IMR-90 (cell line): ENCODE data around the gene KRIT1. TPM values are rescaled to one million over a fixed set of nuclear protein-coding genes. Genes with fewer than 3 reads are reported as not detected.

Experiments
- ATAC-seq: fragments of 200-7000 bp; cut with Tn5 transposase; 2 replicates; pipeline ENCODE4 v1.9.1; 2020; ENCODE audit warnings: low read depth, mild to moderate bottlenecking, moderate library complexity
- BruUV-seq: library from RNA; stranded (reverse); fragments of 400-500 nt; replicated peaks from 2 replicates; lab custom pipeline; 2021; lab: Mats Ljungman, UMichigan
- CTCF ChIA-PET: fragments of 300-600 bp; formaldehyde crosslinking; extraction: SDS; loops from one replicate; lab custom pipeline; 2021; ENCODE audit warnings: antibody characterized with exemption; lab: Yijun Ruan, JAX
- POLR2A ChIA-PET: fragments of 300-600 bp; sonication (Branson Sonifier 250); formaldehyde crosslinking; loops from one replicate; lab custom pipeline; 2022; ENCODE audit warnings: antibody characterized with exemption; ENCODE audit not compliant: unreplicated experiment; lab: Charles Lee
- DNase-seq: peaks from one replicate; pipeline ENCODE4 v3.0.0; 2013
- H2AFZ ChIP-seq: replicated peaks from 2 replicates; pipeline ENCODE3; 2013; ENCODE audit warnings: low read length, mild to moderate bottlenecking; ENCODE audit not compliant: poor library complexity
- H2AK5ac ChIP-seq: 2 replicates; pipeline ENCODE4 v1.6.1; 2013; ENCODE audit warnings: low read depth, low read length, inconsistent platforms
- H2AK9ac ChIP-seq: replicated peaks from 2 replicates; pipeline ENCODE3; 2013; ENCODE audit warnings: mild to moderate bottlenecking, low read depth, low read length, moderate library complexity; ENCODE audit not compliant: poor library complexity
- H2BK120ac ChIP-seq: 2 replicates; pipeline ENCODE4 v1.6.1; 2013; ENCODE audit warnings: low read depth, low read length, inconsistent platforms
- H2BK15ac ChIP-seq: 3 replicates; pipeline ENCODE4 v1.6.1; 2013; ENCODE audit warnings: low read depth, low read length, inconsistent platforms
- H2BK20ac ChIP-seq: 2 replicates; pipeline ENCODE4 v1.6.1; 2013; ENCODE audit warnings: low read depth, mild to moderate bottlenecking, inconsistent platforms, low read length, moderate library complexity
- H2BK5ac ChIP-seq: 2 replicates; pipeline ENCODE4 v1.6.1; 2013; ENCODE audit warnings: mild to moderate bottlenecking, low read depth, low read length, inconsistent platforms; ENCODE audit not compliant: poor library complexity, severe bottlenecking
- H3K14ac ChIP-seq: replicated peaks from 2 replicates; pipeline ENCODE4 v1.6.1; 2013; ENCODE audit warnings: low read depth, low read length, inconsistent platforms
- H3K18ac ChIP-seq: 2 replicates; pipeline ENCODE4 v1.6.1; 2013; ENCODE audit warnings: low read depth, low read length, control low read depth
- H3K23ac ChIP-seq: 2 replicates; pipeline ENCODE4 v1.6.1; 2013; ENCODE audit warnings: low read depth, low read length, inconsistent platforms
- H3K27ac ChIP-seq: 2 replicates; pipeline ENCODE4 v1.5.1; 2013; ENCODE audit warnings: mild to moderate bottlenecking, control low read depth, low read length; ENCODE audit not compliant: insufficient read depth
- H3K27me3 ChIP-seq: 2 replicates; pipeline ENCODE4 v1.6.1; 2013; ENCODE audit warnings: low read length; ENCODE audit not compliant: control insufficient read depth, insufficient read depth
- H3K36me3 ChIP-seq: 2 replicates; pipeline ENCODE4 v1.6.1; 2013; ENCODE audit warnings: low read length, mixed read lengths; ENCODE audit not compliant: control insufficient read depth, insufficient read depth
- H3K4ac ChIP-seq: 2 replicates; pipeline ENCODE4 v1.6.1; 2013; ENCODE audit warnings: low read depth, low read length, inconsistent platforms
- H3K4me1 ChIP-seq: 2 replicates; pipeline ENCODE4 v1.6.1; 2013; ENCODE audit warnings: low read length, mixed read lengths; ENCODE audit not compliant: control insufficient read depth, insufficient read depth
- H3K4me2 ChIP-seq: 2 replicates; pipeline ENCODE4 v1.6.1; 2013; ENCODE audit warnings: low read depth, mild to moderate bottlenecking, control low read depth, low read length, moderate library complexity
- H3K4me3 ChIP-seq: 2 replicates; pipeline ENCODE4 v1.5.1; 2013; ENCODE audit warnings: low read depth, mild to moderate bottlenecking, control low read depth, low read length, moderate library complexity; ENCODE audit not compliant: insufficient read depth
- H3K56ac ChIP-seq: 2 replicates; pipeline ENCODE4 v1.6.1; 2013; ENCODE audit warnings: low read length, inconsistent platforms; ENCODE audit not compliant: insufficient read depth; ENCODE audit errors: extremely low read depth
- H3K79me1 ChIP-seq, 2 experiments: 2 replicates each; pipeline ENCODE4 v1.6.1; 2013; ENCODE audit warnings: low read length in 2 of 2, inconsistent platforms in 1 of 2, low read depth in 1 of 2
- H3K9ac ChIP-seq: 2 replicates; pipeline ENCODE4 v1.6.1; 2013; ENCODE audit warnings: low read depth, low read length, control low read depth
- H3K9me1 ChIP-seq: 2 replicates; pipeline ENCODE4 v1.6.1; 2013; ENCODE audit warnings: low read length, inconsistent platforms; ENCODE audit not compliant: insufficient read depth
- H3K9me3 ChIP-seq: 2 replicates; pipeline ENCODE4 v1.6.1; 2013; ENCODE audit warnings: low read length; ENCODE audit not compliant: control insufficient read depth, insufficient read depth
- H4K20me1 ChIP-seq: 2 replicates; pipeline ENCODE4 v1.6.1; 2013; ENCODE audit warnings: low read length, inconsistent platforms; ENCODE audit not compliant: insufficient read depth
- H4K5ac ChIP-seq: 2 replicates; pipeline ENCODE4 v1.6.1; 2013; ENCODE audit warnings: mild to moderate bottlenecking, low read depth, low read length, control low read depth
- H4K8ac ChIP-seq, 2 experiments: 2 replicates each; pipeline ENCODE4 v1.6.1; 2013; ENCODE audit warnings: low read depth in 2 of 2, low read length in 2 of 2, control low read depth in 1 of 2, inconsistent platforms in 1 of 2
- H4K91ac ChIP-seq: 2 replicates; pipeline ENCODE4 v1.6.1; 2013; ENCODE audit warnings: low read depth, low read length, inconsistent platforms; ENCODE audit not compliant: insufficient read depth
- BHLHE40 ChIP-seq: fragments of 150-350 bp; IDR thresholded peaks from 2 replicates; pipeline ENCODE4 v1.6.1; 2016; ENCODE audit warnings: mild to moderate bottlenecking, low read depth, low read length
- CEBPB ChIP-seq: IDR thresholded peaks from 2 replicates; pipeline ENCODE4 v1.6.1; 2012; ENCODE audit warnings: low read depth, low read length, improper control_type of control experiment
- NFE2L2 ChIP-seq: fragments of 150-350 bp; IDR thresholded peaks from 2 replicates; pipeline ENCODE4 v1.6.1; 2016; ENCODE audit warnings: low read depth, mild to moderate bottlenecking, low read length
- POLR2A ChIP-seq: IDR thresholded peaks from 2 replicates; pipeline ENCODE4 v1.6.1; 2012; ENCODE audit warnings: mild to moderate bottlenecking, low read depth, low read length
- WGBS, 2 experiments: methylation state at CpG; one replicate each; pipeline versions ENCODE4 v1.1.5 to v1.1.7; 2013; ENCODE audit warnings: missing lambda C conversion rate in 2 of 2; ENCODE audit not compliant: insufficient read length in 1 of 2; ENCODE audit errors: extremely low coverage in 2 of 2; 5-methylcytosine and 5-hydroxymethylcytosine counted together
- dilution Hi-C: fragments of 300-500 bp; cut with HindIII; formaldehyde crosslinking; loops from one replicate; pipeline ENCODE4 v1.14.3; 2018; ENCODE audit warnings: low sequenced_read_pairs; ENCODE audit not compliant: unreplicated experiment
- in situ Hi-C: fragments of 300-500 bp; cut with MboI; formaldehyde crosslinking; loops from 3 replicates; pipeline ENCODE4 v1.14.3; 2019; ENCODE audit warnings: low sequenced_read_pairs, inconsistent platforms, mixed read lengths
- intact Hi-C: fragments of 100-400 bp; cut with micrococcal nuclease; formaldehyde crosslinking; loops from 2 replicates; pipeline ENCODE4 v1.10.0; 2022
- polyA plus RNA-seq, 3 experiments: library from polyadenylated mRNA; depleted of rRNA; stranded (reverse); fragments of >200 nt; gene quantifications; 2 replicates each; pipeline ENCODE4 v1.2.3, GENCODE V29; 2012; ENCODE audit warnings: low replicate concordance in 1 of 3
- total RNA-seq: library from RNA; depleted of rRNA; stranded (reverse); fragments of >200 nt; gene quantifications from 2 replicates; pipeline ENCODE4 v1.2.3, GENCODE V29; 2012

Gene KRIT1
- total and polyA plus RNA-seq, 2 of the 4 experiments (the other 2 are of a cell fraction): 22.9 to 38.2 TPM

GRCh38 chr7:92268921-92269320 lies 23.2 kb upstream of the KRIT1 start:
- Histone ChIP-seq H3K4me2 (no peak overlapping the region), H3K23ac (no peak overlapping the region), H2AK9ac (no peak overlapping the region), H2AK5ac (no peak overlapping the region), H3K56ac (no peak overlapping the region), H3K4ac (no peak overlapping the region), H3K18ac (no peak overlapping the region), H3K9ac (no peak overlapping the region), H2BK15ac (no peak overlapping the region), H3K4me3 (no peak overlapping the region), H3K4me1 (no peaks in the 10 kb centered on the region), H4K5ac (no peak overlapping the region), H3K14ac (no peak overlapping the region), H3K79me1 (peaks cover 21 to 48% of the 10 kb centered on the region in 2 experiments), H2AFZ (no peak overlapping the region), H2BK120ac (no peak overlapping the region), H2BK20ac (no peak overlapping the region), H4K20me1 (peaks cover 18% of the 10 kb centered on the region), H4K91ac (no peak overlapping the region), H3K27me3 (no peaks in the 10 kb centered on the region), H3K27ac (no peak overlapping the region), H4K8ac (no peak overlapping the region), H3K9me1 (0 out of 2 replicates have a peak, but pooled peaks cover 7% of the 10 kb centered on the region), H3K36me3 (no peaks in the 10 kb centered on the region), H2BK5ac (no peak overlapping the region), H3K9me3 (no peaks in the 10 kb centered on the region)
- BruUV-seq: no TSS peak
- intact Hi-C loops: no loop called here
- dilution Hi-C loops: no loop called here
- ChIA-PET POLR2A (no interaction called here), CTCF (no interaction called here)
- TF ChIP-seq POLR2A (no peak), NFE2L2 (no peak), BHLHE40 (no peak), CEBPB (peak; percentile 64)
- DNase-seq: no peak
- in situ Hi-C loops: no loop called here
- WGBS, 2 experiments: no CpG with 5 or more reads among the region's 1 CpG
- ATAC-seq: no peak
